Suprapubic skin (tissue), 3 donors: ENCODE measurements around the gene RPL15.

Experiments
- POLR2A ChIP-seq, 2 donors: fragments of 450-650 bp; IDR thresholded peaks; one replicate each; pipeline ENCODE4 v1.6.1; 2017; ENCODE audit warnings: antibody characterized with exemption in 2 of 2, mild to moderate bottlenecking in 2 of 2, moderate library complexity in 2 of 2
- TF ChIP-seq, protein P1 (sequence below), 2 donors: fragments of 200-600 bp in 1 of 2; fragments of 450-650 bp in 1 of 2; sonication (generic) in 1 of 2; IDR thresholded peaks; one replicate each; pipeline ENCODE4 v1.5.1; 2016 to 2019; ENCODE audit warnings: antibody characterized with exemption in 2 of 2, mild to moderate bottlenecking in 1 of 2, moderate library complexity in 1 of 2

DNA sequence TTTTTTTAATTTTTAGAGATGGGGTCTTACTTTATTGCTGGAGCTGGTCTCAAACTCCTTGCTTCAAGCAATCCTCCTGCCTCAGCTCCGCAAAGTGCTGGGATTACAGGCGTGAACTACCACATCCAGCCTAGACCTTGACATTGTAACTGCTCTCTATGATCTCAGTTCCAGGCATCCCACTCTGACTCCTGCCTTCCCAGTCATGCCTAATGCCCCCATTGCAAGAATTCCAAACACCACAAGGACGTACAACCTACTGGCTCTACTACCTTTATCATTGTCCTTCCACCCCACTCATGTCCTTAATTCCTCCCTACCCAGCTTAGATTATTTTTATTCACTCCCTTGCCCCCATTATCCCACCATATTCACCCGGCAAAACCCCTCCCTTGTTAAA lies 21.8 kb upstream of the RPL15 start:
- TF ChIP-seq POLR2A (IDR thresholded peaks at IDR 0.05): no peak
- TF ChIP-seq, protein P1, sequence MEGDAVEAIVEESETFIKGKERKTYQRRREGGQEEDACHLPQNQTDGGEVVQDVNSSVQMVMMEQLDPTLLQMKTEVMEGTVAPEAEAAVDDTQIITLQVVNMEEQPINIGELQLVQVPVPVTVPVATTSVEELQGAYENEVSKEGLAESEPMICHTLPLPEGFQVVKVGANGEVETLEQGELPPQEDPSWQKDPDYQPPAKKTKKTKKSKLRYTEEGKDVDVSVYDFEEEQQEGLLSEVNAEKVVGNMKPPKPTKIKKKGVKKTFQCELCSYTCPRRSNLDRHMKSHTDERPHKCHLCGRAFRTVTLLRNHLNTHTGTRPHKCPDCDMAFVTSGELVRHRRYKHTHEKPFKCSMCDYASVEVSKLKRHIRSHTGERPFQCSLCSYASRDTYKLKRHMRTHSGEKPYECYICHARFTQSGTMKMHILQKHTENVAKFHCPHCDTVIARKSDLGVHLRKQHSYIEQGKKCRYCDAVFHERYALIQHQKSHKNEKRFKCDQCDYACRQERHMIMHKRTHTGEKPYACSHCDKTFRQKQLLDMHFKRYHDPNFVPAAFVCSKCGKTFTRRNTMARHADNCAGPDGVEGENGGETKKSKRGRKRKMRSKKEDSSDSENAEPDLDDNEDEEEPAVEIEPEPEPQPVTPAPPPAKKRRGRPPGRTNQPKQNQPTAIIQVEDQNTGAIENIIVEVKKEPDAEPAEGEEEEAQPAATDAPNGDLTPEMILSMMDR (IDR thresholded peaks at IDR 0.05): no peak
